Uterus (tissue), 2 donors: ENCODE data around the gene ZNF8.

Source experiments
- POLR2A ChIP-seq, 2 donors: fragments of 450-650 bp; IDR thresholded peaks; one replicate each; pipeline ENCODE4 v1.6.1; 2016; ENCODE audit warnings: antibody characterized with exemption in 2 of 2, mild to moderate bottlenecking in 1 of 2, moderate library complexity in 1 of 2
- TF ChIP-seq, protein P1 (sequence below), 4 experiments: fragments of 200-600 bp in 2 of 4; fragments of 450-650 bp in 2 of 4; sonication (generic) in 2 of 4; IDR thresholded peaks; one replicate each; pipeline ENCODE4 v1.5.1; 2016 to 2019; ENCODE audit warnings: antibody characterized with exemption in 4 of 4, mild to moderate bottlenecking in 2 of 4, moderate library complexity in 1 of 4

DNA sequence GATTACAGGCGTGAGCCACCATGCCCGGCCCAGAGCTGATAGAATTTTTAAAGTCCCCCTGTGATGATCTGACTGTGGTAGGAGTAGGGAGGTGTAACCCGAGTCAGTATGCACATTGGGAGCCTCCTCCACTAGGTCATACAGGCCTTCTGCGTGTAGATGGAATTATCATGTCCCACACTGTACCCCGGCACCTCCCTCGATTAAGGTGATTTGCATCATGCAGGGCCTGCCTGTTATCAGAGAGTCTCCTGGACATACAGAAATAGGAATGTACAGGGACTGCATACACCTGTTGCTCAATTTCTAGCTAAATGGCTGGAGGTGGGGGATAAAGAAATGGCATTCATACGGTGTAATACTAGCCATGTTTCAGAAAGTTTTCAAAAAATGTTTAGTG is 25.5 kb downstream of the ZNF8 start:
- TF ChIP-seq, protein P1, sequence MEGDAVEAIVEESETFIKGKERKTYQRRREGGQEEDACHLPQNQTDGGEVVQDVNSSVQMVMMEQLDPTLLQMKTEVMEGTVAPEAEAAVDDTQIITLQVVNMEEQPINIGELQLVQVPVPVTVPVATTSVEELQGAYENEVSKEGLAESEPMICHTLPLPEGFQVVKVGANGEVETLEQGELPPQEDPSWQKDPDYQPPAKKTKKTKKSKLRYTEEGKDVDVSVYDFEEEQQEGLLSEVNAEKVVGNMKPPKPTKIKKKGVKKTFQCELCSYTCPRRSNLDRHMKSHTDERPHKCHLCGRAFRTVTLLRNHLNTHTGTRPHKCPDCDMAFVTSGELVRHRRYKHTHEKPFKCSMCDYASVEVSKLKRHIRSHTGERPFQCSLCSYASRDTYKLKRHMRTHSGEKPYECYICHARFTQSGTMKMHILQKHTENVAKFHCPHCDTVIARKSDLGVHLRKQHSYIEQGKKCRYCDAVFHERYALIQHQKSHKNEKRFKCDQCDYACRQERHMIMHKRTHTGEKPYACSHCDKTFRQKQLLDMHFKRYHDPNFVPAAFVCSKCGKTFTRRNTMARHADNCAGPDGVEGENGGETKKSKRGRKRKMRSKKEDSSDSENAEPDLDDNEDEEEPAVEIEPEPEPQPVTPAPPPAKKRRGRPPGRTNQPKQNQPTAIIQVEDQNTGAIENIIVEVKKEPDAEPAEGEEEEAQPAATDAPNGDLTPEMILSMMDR (IDR thresholded peaks at IDR 0.05), result no peak
- TF ChIP-seq POLR2A (IDR thresholded peaks at IDR 0.05), result no peak
